Measurements from ENCODE around the gene ATP5ME. TPM values are rescaled to one million over a fixed set of nuclear protein-coding genes. Genes with fewer than 3 reads are reported as not detected.

The ATP5ME gene
- total and polyA plus RNA-seq, 2 of the 13 experiments (the other 11 are each of a cell fraction or from before 2014, with no cell fraction given), result 305 to 753 TPM

DNA sequence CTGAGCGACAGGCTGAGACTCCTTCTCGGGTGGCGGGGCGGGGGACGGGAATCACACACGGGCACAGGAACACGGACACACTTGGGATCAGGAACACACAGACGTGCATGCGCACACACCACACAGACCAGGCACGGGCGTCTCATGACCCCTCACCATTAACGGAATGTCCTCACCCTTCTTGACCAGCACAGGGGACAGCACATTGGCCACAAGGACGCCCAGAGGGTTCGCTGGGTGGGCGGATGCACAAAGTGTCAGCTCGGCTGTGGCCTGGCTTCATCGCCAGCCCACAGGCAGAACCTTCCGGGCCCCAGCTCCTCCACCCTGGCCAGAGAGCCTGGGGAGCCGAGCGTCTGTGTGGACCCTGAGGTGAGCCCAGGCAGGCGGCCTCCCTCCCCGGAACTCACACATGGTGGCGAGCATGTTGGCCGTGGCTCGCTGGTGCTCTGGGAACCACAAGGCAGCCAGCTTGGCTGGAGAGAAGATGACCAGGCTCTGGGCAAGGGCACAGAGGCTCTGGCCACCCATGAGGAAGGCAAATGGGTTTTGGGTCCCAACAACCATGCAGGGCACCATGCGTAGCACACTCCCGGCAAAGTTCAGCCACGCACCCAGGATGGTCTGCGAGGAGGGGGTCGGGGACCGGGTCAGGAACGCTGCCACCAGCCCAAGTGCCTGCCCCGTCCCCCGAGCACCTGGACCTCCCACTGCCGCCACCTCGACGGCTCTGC, 11.8 kb upstream of the ATP5ME start:
- Histone ChIP-seq H2AFZ (ENCODE audit: low read length) (no peak overlapping the region), H3K27ac (ENCODE audit: extremely low read length, insufficient read depth, low read length) (no peak overlapping the region), H3K4me1 (ENCODE audit: insufficient read depth, low read length) (peaks cover 82% of the 10 kb centered on the region), H4K20me1 (ENCODE audit: insufficient read depth, low read length) (no peaks in the 10 kb centered on the region), H3K9ac (ENCODE audit: insufficient read depth, low read depth, low read length) (no peak overlapping the region), H3K79me2 (ENCODE audit: insufficient read depth, low read length) (no peaks in the 10 kb centered on the region), H3K27me3 (ENCODE audit: control insufficient read depth in 1 of 2, insufficient read depth in 2 of 2, low read length in 2 of 2) (0 out of 5 replicates have a peak, but pooled peaks cover 0 to 1% of the 10 kb centered on the region in 2 experiments), H3K4me2 (ENCODE audit: low read depth, low read length) (no peak overlapping the region), H3K9me3 (ENCODE audit: low read length) (no peaks in the 10 kb centered on the region), H3K36me3 (replicated peaks in 1 of 2; ENCODE audit: control insufficient read depth in 1 of 2, insufficient read depth in 2 of 2, low read length in 2 of 2) (no peaks in the 10 kb centered on the region), H3K4me3 (replicated peaks in 1 of 3; ENCODE audit: insufficient read depth in 1 of 3, low read depth in 2 of 3, low read length in 3 of 3) (no peak overlapping the region)
- WGBS (ENCODE audit: low lambda C conversion rate), result 78% methylated on average over 7 of the region's 37 CpGs
- peak; percentile 26 for TF ChIP-seq AGO1 (IDR thresholded peaks at IDR 0.05; ENCODE audit: low read depth, low read length, poor library complexity, severe bottlenecking)
- TF ChIP-seq, protein P1, sequence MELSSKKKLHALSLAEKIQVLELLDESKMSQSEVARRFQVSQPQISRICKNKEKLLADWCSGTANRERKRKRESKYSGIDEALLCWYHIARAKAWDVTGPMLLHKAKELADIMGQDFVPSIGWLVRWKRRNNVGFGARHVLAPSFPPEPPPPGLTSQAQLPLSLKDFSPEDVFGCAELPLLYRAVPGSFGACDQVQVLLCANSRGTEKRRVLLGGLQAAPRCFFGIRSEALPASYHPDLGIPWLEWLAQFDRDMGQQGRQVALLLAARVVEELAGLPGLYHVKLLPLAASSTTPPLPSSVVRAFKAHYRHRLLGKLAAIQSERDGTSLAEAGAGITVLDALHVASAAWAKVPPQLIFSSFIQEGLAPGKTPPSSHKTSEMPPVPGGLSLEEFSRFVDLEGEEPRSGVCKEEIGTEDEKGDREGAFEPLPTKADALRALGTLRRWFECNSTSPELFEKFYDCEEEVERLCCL (CRISPR knock-in tag; IDR thresholded peaks at IDR 0.05; ENCODE audit: borderline replicate concordance), result no peak
- TF ChIP-seq, protein P2, sequence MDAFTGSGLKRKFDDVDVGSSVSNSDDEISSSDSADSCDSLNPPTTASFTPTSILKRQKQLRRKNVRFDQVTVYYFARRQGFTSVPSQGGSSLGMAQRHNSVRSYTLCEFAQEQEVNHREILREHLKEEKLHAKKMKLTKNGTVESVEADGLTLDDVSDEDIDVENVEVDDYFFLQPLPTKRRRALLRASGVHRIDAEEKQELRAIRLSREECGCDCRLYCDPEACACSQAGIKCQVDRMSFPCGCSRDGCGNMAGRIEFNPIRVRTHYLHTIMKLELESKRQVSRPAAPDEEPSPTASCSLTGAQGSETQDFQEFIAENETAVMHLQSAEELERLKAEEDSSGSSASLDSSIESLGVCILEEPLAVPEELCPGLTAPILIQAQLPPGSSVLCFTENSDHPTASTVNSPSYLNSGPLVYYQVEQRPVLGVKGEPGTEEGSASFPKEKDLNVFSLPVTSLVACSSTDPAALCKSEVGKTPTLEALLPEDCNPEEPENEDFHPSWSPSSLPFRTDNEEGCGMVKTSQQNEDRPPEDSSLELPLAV (CRISPR knock-in tag; conservative IDR thresholded peaks at IDR 0.05; ENCODE audit: low read depth), result no peak
- TF ChIP-seq IKZF1 (IDR thresholded peaks at IDR 0.05), result no peak
- no peak for ATAC-seq
- CTCF ChIA-PET (ENCODE audit: low intra/inter-chr PET ratio, low total read pairs), result no interaction called here
- BruUV-seq (replicated peaks), result no TSS peak
- intact Hi-C loops (cut with micrococcal nuclease; ENCODE audit: unreplicated experiment) (loop anchor here (2.0 to 5.0 kb wide), 2 partner anchors 19 to 36 kb away; partner anchors contain the start of gene PCGF3), in situ Hi-C loops (cut with HindIII; ENCODE audit: extremely low pct_ligation_motif_present, low pct_unique_long_range_greater_than_20kb) (no loop called here)
- no peak for FAIRE-seq
- POLR2A ChIA-PET, result no interaction called here
- no peak for DNase-seq (ENCODE audit: low spot score)

All from HepG2 (cell line).